HepG2 (cell line): ENCODE results near the gene VPS52. TPM values are rescaled to one million over a fixed set of nuclear protein-coding genes. Genes with fewer than 3 reads are reported as not detected.
A peak's percentile ranks its signal among the peaks of the same experiment; 100 is the strongest.

ENCODE experiments used
- ATAC-seq: fragments of 200-7000 bp; cut with Tn5 transposase; 3 replicates; pipeline ENCODE4 v1.9.1; 2020; ENCODE audit warnings: mild to moderate bottlenecking, moderate library complexity
- BruUV-seq: library from RNA; stranded (reverse); fragments of 400-500 nt; replicated peaks from 2 replicates; lab custom pipeline; 2021; lab: Mats Ljungman, UMichigan
- CTCF ChIA-PET: fragments of 300-600 bp; formaldehyde crosslinking; extraction: SDS; loops from one replicate; lab custom pipeline; 2021; ENCODE audit warnings: low total read pairs, inconsistent platforms, low intra/inter-chr PET ratio; lab: Yijun Ruan, JAX
- POLR2A ChIA-PET: fragments of 350-600 bp; sonication (Branson Sonifier 250); formaldehyde crosslinking; loops from one replicate; lab custom pipeline; 2020; ENCODE audit warnings: antibody characterized with exemption, inconsistent platforms; lab: Yijun Ruan, JAX
- DNase-seq: peaks from one replicate; pipeline ENCODE4 v3.0.0-alpha.2; 2015; ENCODE audit warnings: low spot score
- FAIRE-seq: peaks from 3 replicates; lab custom pipeline; 2011; peaks lifted over from hg19 to GRCh38; lab: Jason Lieb, UNC
- H2AFZ ChIP-seq: one replicate; pipeline ENCODE4 v1.6.1; 2011; ENCODE audit warnings: low read length, inconsistent platforms
- H3K27ac ChIP-seq: fragments of 300-600 bp; 3 replicates; pipeline ENCODE4 v1.8.0; 2011; ENCODE audit warnings: mixed run types, mild to moderate bottlenecking, mixed read lengths, low read length, inconsistent platforms; ENCODE audit not compliant: insufficient read depth; ENCODE audit errors: extremely low read length
- H3K27me3 ChIP-seq, 2 experiments: fragments of 200-600 bp in 1 of 2; 2 replicates in 1 of 2; 3 replicates in 1 of 2; pipeline versions ENCODE4 v1.6.0 to v1.8.0; 2011; ENCODE audit warnings: low read length in 2 of 2, mild to moderate bottlenecking in 2 of 2, moderate library complexity in 2 of 2, inconsistent platforms in 1 of 2; ENCODE audit not compliant: insufficient read depth in 2 of 2, control insufficient read depth in 1 of 2
- H3K36me3 ChIP-seq, 2 experiments: fragments of 200-600 bp in 1 of 2; replicated peaks in 1 of 2; 2 replicates in 1 of 2; 3 replicates in 1 of 2; pipeline versions ENCODE4 v1.5.1 to v1.8.0; 2011; ENCODE audit warnings: low read length in 2 of 2, inconsistent platforms in 1 of 2; ENCODE audit not compliant: insufficient read depth in 2 of 2, control insufficient read depth in 1 of 2
- H3K4me1 ChIP-seq: 2 replicates; pipeline ENCODE4 v1.5.1; 2012; ENCODE audit warnings: low read length, inconsistent platforms; ENCODE audit not compliant: insufficient read depth
- H3K4me2 ChIP-seq: 2 replicates; pipeline ENCODE4 v1.6.0; 2011; ENCODE audit warnings: low read depth, low read length, inconsistent platforms
- H3K4me3 ChIP-seq, 3 experiments: fragments of 200-600 bp in 1 of 3; sonication (generic), shearing (Covaris generic) in 1 of 3; replicated peaks in 1 of 3; 2 replicates each; pipeline ENCODE4 v1.5.1; 2011 to 2016; ENCODE audit warnings: low read length in 3 of 3, inconsistent platforms in 2 of 3, low read depth in 2 of 3, mild to moderate bottlenecking in 2 of 3, control low read depth in 1 of 3, mixed read lengths in 1 of 3; ENCODE audit not compliant: insufficient read depth in 1 of 3
- H3K79me2 ChIP-seq: one replicate; pipeline ENCODE4 v1.6.1; 2011; ENCODE audit warnings: low read length, inconsistent platforms; ENCODE audit not compliant: insufficient read depth
- H3K9ac ChIP-seq: 2 replicates; pipeline ENCODE4 v1.6.0; 2011; ENCODE audit warnings: mild to moderate bottlenecking, low read depth, low read length, inconsistent platforms; ENCODE audit not compliant: insufficient read depth
- H3K9me3 ChIP-seq: 2 replicates; pipeline ENCODE4 v1.5.1; 2012; ENCODE audit warnings: mild to moderate bottlenecking, low read length
- H4K20me1 ChIP-seq: 2 replicates; pipeline ENCODE4 v1.6.0; 2011; ENCODE audit warnings: inconsistent platforms, mild to moderate bottlenecking, low read length, moderate library complexity; ENCODE audit not compliant: insufficient read depth
- CHCHD3 ChIP-seq: sonication (generic); formaldehyde crosslinking; IDR thresholded peaks from 2 replicates; pipeline ENCODE4 v1.8.0; 2022; ENCODE audit warnings: mild to moderate bottlenecking, missing genetic modification reagents, moderate library complexity
- GLI4 ChIP-seq: sonication (generic); formaldehyde crosslinking; IDR thresholded peaks from 2 replicates; pipeline ENCODE4 v1.5.1; 2020; ENCODE audit warnings: missing genetic modification reagents, mild to moderate bottlenecking, moderate library complexity, borderline replicate concordance
- NR1H2 ChIP-seq: sonication (generic); formaldehyde crosslinking; IDR thresholded peaks from 2 replicates; pipeline ENCODE4 v1.8.1; 2022; ENCODE audit warnings: low read depth, missing genetic modification reagents, borderline replicate concordance
- RELA ChIP-seq: sonication (generic); formaldehyde crosslinking; IDR thresholded peaks from 2 replicates; pipeline ENCODE4 v1.4.0; 2020; ENCODE audit warnings: missing genetic modification reagents
- SP1 ChIP-seq, 2 experiments: fragments of 450-650 bp in 1 of 2; sonication (generic) in 1 of 2; formaldehyde crosslinking in 1 of 2; IDR thresholded peaks; 2 replicates each; pipeline versions ENCODE4 v1.4.0 to v1.6.1; 2016 to 2020; ENCODE audit warnings: missing genetic modification reagents in 1 of 2
- TCF12 ChIP-seq, 2 experiments: fragments of 450-650 bp in 1 of 2; sonication (generic) in 1 of 2; formaldehyde crosslinking in 1 of 2; IDR thresholded peaks; 2 replicates each; pipeline versions ENCODE4 v1.6.1 to v1.8.0; 2017 to 2022; ENCODE audit warnings: antibody characterized with exemption in 1 of 2, mild to moderate bottlenecking in 1 of 2, missing genetic modification reagents in 1 of 2, moderate library complexity in 1 of 2
- ZC3H13 ChIP-seq: sonication (generic); formaldehyde crosslinking; IDR thresholded peaks from 2 replicates; pipeline ENCODE4 v1.8.1; 2023; ENCODE audit warnings: mild to moderate bottlenecking, missing genetic modification reagents, moderate library complexity
- ZFP90 ChIP-seq: sonication (generic); formaldehyde crosslinking; IDR thresholded peaks from 2 replicates; pipeline ENCODE4 v1.8.0; 2022; ENCODE audit warnings: missing genetic modification reagents, mild to moderate bottlenecking, inconsistent platforms, borderline replicate concordance
- ZNF224 ChIP-seq: sonication (generic); formaldehyde crosslinking; IDR thresholded peaks from 2 replicates; pipeline ENCODE4 v1.5.0; 2020; ENCODE audit warnings: mild to moderate bottlenecking, missing genetic modification reagents
- ZNF337 ChIP-seq: sonication (generic); formaldehyde crosslinking; IDR thresholded peaks from 2 replicates; pipeline ENCODE4 v1.5.1; 2020; ENCODE audit warnings: missing genetic modification reagents, low read depth, mild to moderate bottlenecking, borderline replicate concordance
- ZNF343 ChIP-seq: sonication (generic); formaldehyde crosslinking; IDR thresholded peaks from 2 replicates; pipeline ENCODE4 v1.4.0; 2020; ENCODE audit warnings: mild to moderate bottlenecking, missing genetic modification reagents
- ZNF572 ChIP-seq: sonication (generic); formaldehyde crosslinking; IDR thresholded peaks from 2 replicates; pipeline ENCODE4 v1.5.1; 2020; ENCODE audit warnings: mild to moderate bottlenecking, missing genetic modification reagents
- ZNF773 ChIP-seq: sonication (generic); formaldehyde crosslinking; IDR thresholded peaks from 2 replicates; pipeline ENCODE4 v1.4.0; 2020; ENCODE audit warnings: missing genetic modification reagents, borderline replicate concordance
- ZSCAN30 ChIP-seq: sonication (generic); formaldehyde crosslinking; IDR thresholded peaks from 2 replicates; pipeline ENCODE4 v1.5.0; 2020; ENCODE audit warnings: mild to moderate bottlenecking, missing genetic modification reagents
- WGBS: methylation state at CpG from one replicate; pipeline ENCODE4 v1.1.6; 2017; ENCODE audit warnings: low lambda C conversion rate; 5-methylcytosine and 5-hydroxymethylcytosine counted together
- in situ Hi-C: cut with HindIII; loops from 2 replicates; pipeline ENCODE4 v1.10.0; 2017; ENCODE audit warnings: low pct_unique_long_range_greater_than_20kb; ENCODE audit not compliant: extremely low pct_ligation_motif_present
- intact Hi-C: fragments of 100-400 bp; cut with micrococcal nuclease; formaldehyde crosslinking; loops from one replicate; pipeline ENCODE4 v1.10.0; 2022; ENCODE audit not compliant: unreplicated experiment
- polyA plus RNA-seq, 8 experiments: library from polyadenylated mRNA; depleted of rRNA in 3 of 8; stranded (reverse) in 7 of 8; unstranded in 1 of 8; fragments of >200 nt; fragmentation: Illumina TruSeq in 4 of 8; extraction: Trizol in 4 of 8; gene quantifications; 2 replicates each; pipeline versions ENCODE4 v1.2.1 to v1.2.3, GENCODE V29; 2011 to 2016; ENCODE audit warnings: low read depth in 4 of 8, missing spikeins in 1 of 8, mixed read lengths in 1 of 8; ENCODE audit not compliant: insufficient read depth in 1 of 8
- total RNA-seq, 5 experiments: library from RNA; depleted of rRNA; stranded (reverse); fragments of >200 nt; fragmentation: Illumina TruSeq; extraction: Trizol; gene quantifications; 2 replicates each; pipeline ENCODE4 v1.2.3, GENCODE V29; 2016; ENCODE audit warnings: low read depth in 1 of 5
- TF ChIP-seq, protein P1 (sequence below): sonication (generic); formaldehyde crosslinking; IDR thresholded peaks from 2 replicates; pipeline ENCODE4 v1.8.1; 2023; ENCODE audit warnings: missing genetic modification reagents, inconsistent platforms, borderline replicate concordance
- TF ChIP-seq, protein P2 (sequence below): sonication (generic); formaldehyde crosslinking; conservative IDR thresholded peaks from 2 replicates; pipeline ENCODE4 v1.4.0; 2020; ENCODE audit warnings: missing genetic modification reagents
- TF ChIP-seq, protein P3 (sequence below), 2 experiments: IDR thresholded peaks; 2 replicates each; pipeline ENCODE4 v1.6.1; 2011 to 2012; ENCODE audit warnings: low read length in 2 of 2, borderline replicate concordance in 1 of 2, low read depth in 1 of 2, mild to moderate bottlenecking in 1 of 2, moderate library complexity in 1 of 2

VPS52 gene
- total and polyA plus RNA-seq, 2 of the 13 experiments (the other 11 are each of a cell fraction or from before 2014, with no cell fraction given) = 48.9 to 85.5 TPM

DNA sequence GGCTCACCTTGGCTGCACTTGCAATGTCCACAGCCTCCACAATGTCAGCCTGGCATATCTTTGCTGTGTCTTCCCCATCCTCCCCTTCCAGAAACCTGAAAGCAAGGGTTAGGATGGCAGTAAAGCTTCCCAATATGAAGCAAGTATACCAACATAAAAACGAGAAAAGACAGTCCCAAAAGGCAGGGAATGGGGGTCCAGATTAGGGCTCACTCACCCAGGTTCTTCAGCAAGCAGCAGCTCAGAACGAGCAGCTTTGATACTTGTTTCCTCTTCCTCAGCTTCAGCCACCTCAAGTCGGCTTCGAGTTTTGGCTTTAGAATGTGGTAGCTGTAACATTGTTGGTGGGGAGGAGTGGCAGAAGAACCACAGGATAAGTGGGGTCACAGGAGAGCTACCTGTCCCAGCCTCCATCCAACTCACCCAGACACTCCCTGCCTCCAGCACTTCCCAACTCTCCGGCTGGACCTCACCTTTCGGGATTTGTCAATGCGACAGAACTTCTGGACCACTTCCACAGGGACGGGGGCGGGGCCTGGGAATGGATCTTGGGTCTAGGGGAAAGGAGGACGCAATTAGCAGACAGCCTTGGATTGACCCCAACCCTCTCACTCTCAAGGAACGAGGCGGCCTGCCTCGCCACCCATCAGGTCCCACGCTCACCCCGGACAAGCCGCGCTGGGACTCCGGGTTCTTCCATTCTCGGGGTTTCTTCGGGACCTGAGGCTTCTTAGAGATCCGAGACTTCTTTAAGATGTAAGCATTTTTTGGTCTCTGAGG, 16.7 kb upstream of the VPS52 start:
- peak overlapping the region; percentile 99 for H3K4me2 ChIP-seq
- no peak for FAIRE-seq
- H3K79me2 ChIP-seq = peaks cover 27% of the 10 kb centered on the region
- peaks cover 22% of the 10 kb centered on the region for H3K4me1 ChIP-seq
- peak overlapping the region; percentile 56 for H3K27ac ChIP-seq
- intact Hi-C loops (no loop called here), in situ Hi-C loops (loop anchor here (25.0 kb wide), 1 partner anchor 124 kb away; the partner anchor contains the start of genes CUTA, PHF1 and SYNGAP1)
- no peak for DNase-seq
- CTCF ChIA-PET = interaction anchor here (1.2 kb wide), 1 partner anchor 10 kb away, joined by 3 read pairs; no protein-coding TSS in a partner anchor
- H4K20me1 ChIP-seq = no peaks in the 10 kb centered on the region
- no peaks in the 10 kb centered on the region; a peak in 1 of 5 replicates for H3K27me3 ChIP-seq
- peaks cover 14 to 47% of the 10 kb centered on the region in 2 experiments for H3K36me3 ChIP-seq
- H3K4me3 ChIP-seq = peak overlapping the region; percentile 73 to 96 (median 94)
- ATAC-seq = peak; percentile 2; the same call in 1 of the 3 replicates
- POLR2A ChIA-PET = interaction anchor here (1.1 to 3.4 kb wide), 13 partner anchors 9 to 317 kb away, joined by 3 to 41 read pairs (median 9); partner anchors contain the start of genes B3GALT4, HSD17B8, PHF1 and RGL2
- no peak overlapping the region for H2AFZ ChIP-seq
- H3K9me3 ChIP-seq = no peaks in the 10 kb centered on the region
- WGBS = 8% methylated on average over 21 of the region's 21 CpGs
- TSS peak; percentile 76 for BruUV-seq
- H3K9ac ChIP-seq = peak overlapping the region; percentile 92
- TF ChIP-seq TCF12 (IDR thresholded peaks at IDR 0.05) (no peak), TCF12 (CRISPR knock-in tag; IDR thresholded peaks at IDR 0.05) (no peak), ZNF224 (CRISPR knock-in tag) (no peak), SP1 (IDR thresholded peaks at IDR 0.05) (no peak), SP1 (CRISPR knock-in tag; IDR thresholded peaks at IDR 0.05) (no peak), CHCHD3 (CRISPR knock-in tag) (peak; percentile 59; the same call in 1 of the 2 replicates), ZC3H13 (CRISPR knock-in tag) (no peak), ZNF572 (CRISPR knock-in tag) (no peak), ZNF337 (CRISPR knock-in tag) (no peak), RELA (CRISPR knock-in tag) (no peak), ZSCAN30 (CRISPR knock-in tag) (no peak), NR1H2 (CRISPR knock-in tag) (no peak), GLI4 (CRISPR knock-in tag) (peak; percentile 73; the same call in 1 of the 2 replicates), ZNF773 (no peak), ZNF343 (CRISPR knock-in tag) (no peak), ZFP90 (CRISPR knock-in tag) (no peak)
- TF ChIP-seq, protein P1, sequence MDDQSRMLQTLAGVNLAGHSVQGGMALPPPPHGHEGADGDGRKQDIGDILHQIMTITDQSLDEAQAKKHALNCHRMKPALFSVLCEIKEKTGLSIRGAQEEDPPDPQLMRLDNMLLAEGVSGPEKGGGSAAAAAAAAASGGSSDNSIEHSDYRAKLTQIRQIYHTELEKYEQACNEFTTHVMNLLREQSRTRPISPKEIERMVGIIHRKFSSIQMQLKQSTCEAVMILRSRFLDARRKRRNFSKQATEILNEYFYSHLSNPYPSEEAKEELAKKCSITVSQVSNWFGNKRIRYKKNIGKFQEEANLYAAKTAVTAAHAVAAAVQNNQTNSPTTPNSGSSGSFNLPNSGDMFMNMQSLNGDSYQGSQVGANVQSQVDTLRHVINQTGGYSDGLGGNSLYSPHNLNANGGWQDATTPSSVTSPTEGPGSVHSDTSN (CRISPR knock-in tag) = no peak
- TF ChIP-seq, protein P2, sequence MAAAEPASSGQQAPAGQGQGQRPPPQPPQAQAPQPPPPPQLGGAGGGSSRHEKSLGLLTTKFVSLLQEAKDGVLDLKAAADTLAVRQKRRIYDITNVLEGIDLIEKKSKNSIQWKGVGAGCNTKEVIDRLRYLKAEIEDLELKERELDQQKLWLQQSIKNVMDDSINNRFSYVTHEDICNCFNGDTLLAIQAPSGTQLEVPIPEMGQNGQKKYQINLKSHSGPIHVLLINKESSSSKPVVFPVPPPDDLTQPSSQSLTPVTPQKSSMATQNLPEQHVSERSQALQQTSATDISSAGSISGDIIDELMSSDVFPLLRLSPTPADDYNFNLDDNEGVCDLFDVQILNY (CRISPR knock-in tag) = no peak
- TF ChIP-seq, protein P3, sequence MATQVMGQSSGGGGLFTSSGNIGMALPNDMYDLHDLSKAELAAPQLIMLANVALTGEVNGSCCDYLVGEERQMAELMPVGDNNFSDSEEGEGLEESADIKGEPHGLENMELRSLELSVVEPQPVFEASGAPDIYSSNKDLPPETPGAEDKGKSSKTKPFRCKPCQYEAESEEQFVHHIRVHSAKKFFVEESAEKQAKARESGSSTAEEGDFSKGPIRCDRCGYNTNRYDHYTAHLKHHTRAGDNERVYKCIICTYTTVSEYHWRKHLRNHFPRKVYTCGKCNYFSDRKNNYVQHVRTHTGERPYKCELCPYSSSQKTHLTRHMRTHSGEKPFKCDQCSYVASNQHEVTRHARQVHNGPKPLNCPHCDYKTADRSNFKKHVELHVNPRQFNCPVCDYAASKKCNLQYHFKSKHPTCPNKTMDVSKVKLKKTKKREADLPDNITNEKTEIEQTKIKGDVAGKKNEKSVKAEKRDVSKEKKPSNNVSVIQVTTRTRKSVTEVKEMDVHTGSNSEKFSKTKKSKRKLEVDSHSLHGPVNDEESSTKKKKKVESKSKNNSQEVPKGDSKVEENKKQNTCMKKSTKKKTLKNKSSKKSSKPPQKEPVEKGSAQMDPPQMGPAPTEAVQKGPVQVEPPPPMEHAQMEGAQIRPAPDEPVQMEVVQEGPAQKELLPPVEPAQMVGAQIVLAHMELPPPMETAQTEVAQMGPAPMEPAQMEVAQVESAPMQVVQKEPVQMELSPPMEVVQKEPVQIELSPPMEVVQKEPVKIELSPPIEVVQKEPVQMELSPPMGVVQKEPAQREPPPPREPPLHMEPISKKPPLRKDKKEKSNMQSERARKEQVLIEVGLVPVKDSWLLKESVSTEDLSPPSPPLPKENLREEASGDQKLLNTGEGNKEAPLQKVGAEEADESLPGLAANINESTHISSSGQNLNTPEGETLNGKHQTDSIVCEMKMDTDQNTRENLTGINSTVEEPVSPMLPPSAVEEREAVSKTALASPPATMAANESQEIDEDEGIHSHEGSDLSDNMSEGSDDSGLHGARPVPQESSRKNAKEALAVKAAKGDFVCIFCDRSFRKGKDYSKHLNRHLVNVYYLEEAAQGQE (IDR thresholded peaks at IDR 0.05; ENCODE audit: borderline replicate concordance in 1 of 2, low read depth in 1 of 2, low read length in 2 of 2) = no peak
